Neuronal stem cell (in vitro differentiated cells): ENCODE data around the gene SPRED3.
"Not testable (repeated sequence)": the region's sequence is repeated elsewhere in the genome, so short reads cannot be mapped to it uniquely, and the experiment has no call there.

Source experiments
- DNase-seq: peaks from one replicate; pipeline ENCODE4 v3.0.0-alpha.2; 2013; ENCODE audit warnings: low spot score
- H2AFZ ChIP-seq: one replicate; pipeline ENCODE4 v1.6.1; 2013; ENCODE audit warnings: mild to moderate bottlenecking, low read length, inconsistent platforms
- H2AK5ac ChIP-seq: 2 replicates; pipeline ENCODE4 v1.6.1; 2013; ENCODE audit warnings: low read depth, mild to moderate bottlenecking, inconsistent platforms, low read length, moderate library complexity, mixed read lengths
- H2BK120ac ChIP-seq: 2 replicates; pipeline ENCODE4 v1.6.1; 2013; ENCODE audit warnings: low read depth, mild to moderate bottlenecking, inconsistent platforms, low read length, moderate library complexity, mixed read lengths
- H2BK12ac ChIP-seq: one replicate; pipeline ENCODE4 v1.6.1; 2013; ENCODE audit warnings: low read length, inconsistent platforms
- H2BK15ac ChIP-seq: 2 replicates; pipeline ENCODE4 v1.6.1; 2013; ENCODE audit warnings: mild to moderate bottlenecking, low read length, inconsistent platforms, mixed read lengths
- H2BK5ac ChIP-seq: one replicate; pipeline ENCODE4 v1.6.1; 2013; ENCODE audit warnings: inconsistent platforms, mild to moderate bottlenecking, low read length, moderate library complexity
- H3K14ac ChIP-seq: one replicate; pipeline ENCODE4 v1.6.1; 2013; ENCODE audit warnings: low read length, inconsistent platforms
- H3K18ac ChIP-seq: 2 replicates; pipeline ENCODE4 v1.6.1; 2013; ENCODE audit warnings: low read length, inconsistent platforms
- H3K23ac ChIP-seq: 2 replicates; pipeline ENCODE4 v1.6.1; 2013; ENCODE audit warnings: low read depth, mild to moderate bottlenecking, mixed read lengths, low read length, inconsistent platforms; ENCODE audit not compliant: poor library complexity
- H3K27ac ChIP-seq: replicated peaks from 3 replicates; pipeline ENCODE4 v1.5.1; 2013; ENCODE audit warnings: low read length, inconsistent platforms
- H3K27me3 ChIP-seq, 3 experiments: 2 replicates each; pipeline ENCODE4 v1.6.1; 2013; ENCODE audit warnings: low read length in 3 of 3, mild to moderate bottlenecking in 2 of 3, inconsistent platforms in 1 of 3, low read depth in 1 of 3, mixed read lengths in 1 of 3, moderate library complexity in 1 of 3; ENCODE audit not compliant: control insufficient read depth in 3 of 3, insufficient read depth in 3 of 3
- H3K36me3 ChIP-seq, 2 donors: replicated peaks in 1 of 2; 2 replicates each; pipeline ENCODE4 v1.6.1; 2013; ENCODE audit warnings: low read length in 2 of 2; ENCODE audit not compliant: control insufficient read depth in 2 of 2, insufficient read depth in 2 of 2
- H3K4ac ChIP-seq: 2 replicates; pipeline ENCODE4 v1.6.1; 2013; ENCODE audit warnings: inconsistent platforms, mild to moderate bottlenecking, low read length, moderate library complexity
- H3K4me1 ChIP-seq, 2 donors: 1 replicate in 1 of 2; 2 replicates in 1 of 2; pipeline ENCODE4 v1.6.1; 2013; ENCODE audit warnings: low read length in 2 of 2, low read depth in 1 of 2; ENCODE audit not compliant: control insufficient read depth in 2 of 2, insufficient read depth in 1 of 2
- H3K4me2 ChIP-seq: one replicate; pipeline ENCODE4 v1.6.1; 2013; ENCODE audit warnings: mild to moderate bottlenecking, low read length, inconsistent platforms; ENCODE audit not compliant: insufficient read depth, poor library complexity, severe bottlenecking
- H3K4me3 ChIP-seq, 2 donors: 2 replicates each; pipeline ENCODE4 v1.5.1; 2013; ENCODE audit warnings: low read length in 2 of 2, mild to moderate bottlenecking in 2 of 2, inconsistent platforms in 1 of 2, moderate library complexity in 1 of 2
- H3K79me1 ChIP-seq: one replicate; pipeline ENCODE4 v1.6.1; 2013; ENCODE audit warnings: low read depth, mild to moderate bottlenecking, inconsistent platforms, low read length, moderate library complexity
- H3K9ac ChIP-seq: one replicate; pipeline ENCODE4 v1.6.1; 2013; ENCODE audit warnings: mild to moderate bottlenecking, low read depth, low read length, inconsistent platforms; ENCODE audit not compliant: poor library complexity
- H3K9me3 ChIP-seq, 2 donors: replicated peaks in 1 of 2; 2 replicates each; pipeline versions ENCODE3 to v1.6.1; 2013; ENCODE audit warnings: low read length in 2 of 2, mild to moderate bottlenecking in 2 of 2, inconsistent platforms in 1 of 2, low read depth in 1 of 2, mixed read lengths in 1 of 2, moderate library complexity in 1 of 2; ENCODE audit not compliant: control insufficient read depth in 2 of 2, insufficient read depth in 1 of 2
- H4K8ac ChIP-seq: one replicate; pipeline ENCODE4 v1.6.1; 2013; ENCODE audit warnings: low read depth, mild to moderate bottlenecking, inconsistent platforms, low read length, moderate library complexity
- H4K91ac ChIP-seq: one replicate; pipeline ENCODE4 v1.6.1; 2013; ENCODE audit warnings: low read length, low read depth, mild to moderate bottlenecking, inconsistent platforms; ENCODE audit not compliant: poor library complexity
- whole genome bisulfite sequencing, 2 donors: extraction: QIAGEN DNeasy Blood & Tissue Kit; methylation state at CpG; one replicate each; pipeline ENCODE4 v1.1.7; 2013; ENCODE audit warnings: missing lambda C conversion rate in 2 of 2, mixed read lengths in 1 of 2; ENCODE audit not compliant: insufficient read length in 2 of 2, insufficient replicate concordance in 1 of 2; ENCODE audit errors: extremely low coverage in 2 of 2; 5-methylcytosine and 5-hydroxymethylcytosine counted together

SPRED3 gene

GRCh38 chr19:38410407-38410806, 21.9 kb downstream of the SPRED3 start:
- not testable (repeated sequence) for H3K9me3 ChIP-seq, H3K4me2 ChIP-seq, H2AFZ ChIP-seq, DNase-seq, H3K36me3 ChIP-seq, H3K9ac ChIP-seq, H3K27me3 ChIP-seq, H3K27ac ChIP-seq, H2BK12ac ChIP-seq, H2BK15ac ChIP-seq, H2AK5ac ChIP-seq, H3K23ac ChIP-seq, H4K8ac ChIP-seq, H3K4me3 ChIP-seq, H3K4me1 ChIP-seq, H3K79me1 ChIP-seq, H3K14ac ChIP-seq, H3K4ac ChIP-seq, H2BK120ac ChIP-seq, H4K91ac ChIP-seq, H2BK5ac ChIP-seq, H3K18ac ChIP-seq
- WGBS, 2 donors, result no CpG with 5 or more reads among the region's 6 CpGs

- no CpG with 5 or more reads among the region's 13 CpGs for WGBS, 2 donors
- H2BK5ac ChIP-seq, result no peak overlapping the region
- H3K4ac ChIP-seq, result no peak overlapping the region
Observed at GRCh38 chr19:38411041-38411712, 22.7 kb downstream of the SPRED3 start.

GRCh38 chr19:38411898-38412297, 23.4 kb downstream of the SPRED3 start:
- H3K79me1 ChIP-seq, H3K9ac ChIP-seq, H2AK5ac ChIP-seq, DNase-seq, H3K14ac ChIP-seq, H3K4me3 ChIP-seq, H2AFZ ChIP-seq, H3K4me1 ChIP-seq, H4K91ac ChIP-seq, H3K4me2 ChIP-seq, H3K4ac ChIP-seq, H3K23ac ChIP-seq, H3K9me3 ChIP-seq, H3K18ac ChIP-seq, H2BK15ac ChIP-seq, H4K8ac ChIP-seq, H2BK5ac ChIP-seq, H2BK12ac ChIP-seq, H3K36me3 ChIP-seq, H3K27me3 ChIP-seq, H3K27ac ChIP-seq, H2BK120ac ChIP-seq: not testable (repeated sequence)
- no CpG with 5 or more reads among the region's 5 CpGs for WGBS, 2 donors

More at GRCh38 chr19:38411041-38411712, 22.7 kb downstream of the SPRED3 start:
- Histone ChIP-seq H2AFZ (no peak overlapping the region), H3K4me1 (no peaks in the 10 kb centered on the region), H3K4me2 (no peak overlapping the region), H2BK12ac (no peak overlapping the region), H3K27ac (no peak overlapping the region), H3K79me1 (no peaks in the 10 kb centered on the region), H3K23ac (peak overlapping the region; percentile 29), H3K9ac (no peak overlapping the region), H2AK5ac (peak overlapping the region; percentile 9), H3K4me3 (no peak overlapping the region), H3K14ac (no peak overlapping the region), H3K36me3 (peaks cover 0 to 6% of the 10 kb centered on the region in 2 donors), H3K18ac (no peak overlapping the region), H4K91ac (no peak overlapping the region), H2BK15ac (peak overlapping the region; percentile 7), H3K9me3 (no peaks in the 10 kb centered on the region), H2BK120ac (no peak overlapping the region), H3K27me3 (no peaks in the 10 kb centered on the region), H4K8ac (no peak overlapping the region)
- no peak for DNase-seq

- H3K36me3 ChIP-seq, result no peaks in the 10 kb centered on the region
- H3K79me1 ChIP-seq, result no peaks in the 10 kb centered on the region
- no peak overlapping the region for H2BK120ac ChIP-seq
- H3K4ac ChIP-seq, result no peak overlapping the region
- H3K27me3 ChIP-seq, result peaks cover 0 to 11% (median 2%) of the 10 kb centered on the region in 3 experiments
- peak overlapping the region; percentile 89 for H3K23ac ChIP-seq
- H2BK15ac ChIP-seq, result no peak overlapping the region
- H2AFZ ChIP-seq, result no peak overlapping the region
- H3K18ac ChIP-seq, result no peak overlapping the region
- no peak overlapping the region for H3K27ac ChIP-seq
- H3K9me3 ChIP-seq, result no peaks in the 10 kb centered on the region
- no CpG with 5 or more reads among the region's 8 CpGs for WGBS, 2 donors
- H3K4me3 ChIP-seq, result peak overlapping the region in 1 of 2 donors; percentile 41
- peak overlapping the region; percentile 53 for H2BK5ac ChIP-seq
- H2BK12ac ChIP-seq, result no peak overlapping the region
- H3K14ac ChIP-seq, result no peak overlapping the region
- H3K4me1 ChIP-seq, result peaks cover 0 to under 1% of the 10 kb centered on the region in 2 donors
- peak overlapping the region; percentile 86 for H2AK5ac ChIP-seq
- H3K4me2 ChIP-seq, result no peak overlapping the region
- no peak overlapping the region for H4K8ac ChIP-seq
- no peak overlapping the region for H4K91ac ChIP-seq
- H3K9ac ChIP-seq, result no peak overlapping the region
- DNase-seq, result no peak
Observed at GRCh38 chr19:38412491-38412890, 24.0 kb downstream of the SPRED3 start.
